Hepatocyte (in vitro differentiated cells): ENCODE results near the gene TRAF2.
"Not testable (repeated sequence)": the region's sequence is repeated elsewhere in the genome, so short reads cannot be mapped to it uniquely, and the experiment has no call there.

Experiments
- EZH2 ChIP-seq: fragments of 200-600 bp; sonication (generic); IDR thresholded peaks from 2 replicates; pipeline ENCODE4 v1.6.1; 2016; ENCODE audit warnings: antibody characterized with exemption, mild to moderate bottlenecking, borderline replicate concordance
- TF ChIP-seq, protein P1 (sequence below): fragments of 200-600 bp; sonication (generic); IDR thresholded peaks from 2 replicates; pipeline ENCODE4 v1.5.1; 2016; ENCODE audit warnings: antibody characterized with exemption, mild to moderate bottlenecking; ENCODE audit not compliant: poor library complexity

DNA sequence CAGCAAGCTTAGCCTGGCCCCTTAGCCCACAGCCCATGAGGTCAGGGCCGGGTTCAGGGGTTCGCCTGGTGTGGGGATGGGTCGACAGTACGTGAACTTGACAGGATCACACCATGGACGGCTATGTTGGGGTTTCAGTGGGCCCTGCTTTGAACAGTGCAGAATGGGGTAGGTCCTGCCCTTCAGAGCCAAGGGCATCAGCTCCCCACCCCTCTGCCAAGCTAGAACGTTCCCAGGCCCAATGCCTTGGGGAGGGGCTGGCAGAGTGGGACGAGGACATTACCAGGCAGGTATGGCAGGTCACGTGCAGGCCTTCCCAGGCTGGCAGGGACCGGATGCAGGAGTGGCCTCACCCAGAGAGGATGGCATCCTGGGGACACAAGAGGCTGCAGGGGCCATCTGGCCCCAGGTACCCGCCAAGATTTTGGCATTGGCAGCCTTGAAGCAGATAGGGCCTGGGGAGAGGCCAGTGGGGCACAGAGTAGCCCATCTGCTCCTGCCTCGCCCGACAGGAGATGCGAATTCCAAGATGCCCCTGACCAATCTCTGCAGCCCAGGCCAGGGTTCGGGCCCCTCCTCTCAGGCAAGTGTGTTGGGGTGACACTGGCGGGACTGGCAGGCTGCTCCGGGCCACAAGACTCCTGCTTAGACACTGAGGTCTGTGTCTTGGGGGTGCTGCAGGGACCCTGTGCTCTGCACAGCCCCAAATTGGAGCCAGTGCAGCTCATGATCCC, 44.5 kb upstream of the TRAF2 start:
- TF ChIP-seq, protein P1, sequence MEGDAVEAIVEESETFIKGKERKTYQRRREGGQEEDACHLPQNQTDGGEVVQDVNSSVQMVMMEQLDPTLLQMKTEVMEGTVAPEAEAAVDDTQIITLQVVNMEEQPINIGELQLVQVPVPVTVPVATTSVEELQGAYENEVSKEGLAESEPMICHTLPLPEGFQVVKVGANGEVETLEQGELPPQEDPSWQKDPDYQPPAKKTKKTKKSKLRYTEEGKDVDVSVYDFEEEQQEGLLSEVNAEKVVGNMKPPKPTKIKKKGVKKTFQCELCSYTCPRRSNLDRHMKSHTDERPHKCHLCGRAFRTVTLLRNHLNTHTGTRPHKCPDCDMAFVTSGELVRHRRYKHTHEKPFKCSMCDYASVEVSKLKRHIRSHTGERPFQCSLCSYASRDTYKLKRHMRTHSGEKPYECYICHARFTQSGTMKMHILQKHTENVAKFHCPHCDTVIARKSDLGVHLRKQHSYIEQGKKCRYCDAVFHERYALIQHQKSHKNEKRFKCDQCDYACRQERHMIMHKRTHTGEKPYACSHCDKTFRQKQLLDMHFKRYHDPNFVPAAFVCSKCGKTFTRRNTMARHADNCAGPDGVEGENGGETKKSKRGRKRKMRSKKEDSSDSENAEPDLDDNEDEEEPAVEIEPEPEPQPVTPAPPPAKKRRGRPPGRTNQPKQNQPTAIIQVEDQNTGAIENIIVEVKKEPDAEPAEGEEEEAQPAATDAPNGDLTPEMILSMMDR = not testable (repeated sequence)
- not testable (repeated sequence) for TF ChIP-seq EZH2
